Loucy (cell line): ENCODE results near the gene ADAMTS7.
"Not testable (repeated sequence)": the region's sequence is repeated elsewhere in the genome, so short reads cannot be mapped to it uniquely, and the experiment has no call there.

Source experiments
- CTCF ChIP-seq: fragments of 200-600 bp; sonication (generic); conservative IDR thresholded peaks from 2 replicates; pipeline ENCODE4 v1.5.1; 2014; ENCODE audit warnings: mild to moderate bottlenecking, antibody characterized with exemption, low read length
- EZH2phosphoT487 ChIP-seq: fragments of 200-600 bp; IDR thresholded peaks from 2 replicates; pipeline ENCODE4 v1.6.1; 2018; ENCODE audit warnings: antibody characterized with exemption, mild to moderate bottlenecking, moderate library complexity, borderline replicate concordance

- not testable (repeated sequence) for TF ChIP-seq CTCF, EZH2phosphoT487
These were observed 91.3 kb downstream of the ADAMTS7 start for GRCh38 chr15:78719819-78720450.
